ENCODE data around the gene GAS2L2.

- no peak for TF ChIP-seq YY1 (IDR thresholded peaks at IDR 0.05; ENCODE audit: insufficient read depth, insufficient read length)
- TF ChIP-seq SUZ12 (IDR thresholded peaks at IDR 0.05; ENCODE audit: extremely low read depth, insufficient read depth, insufficient read length), result no peak
- TF ChIP-seq ZNF274 (IDR thresholded peaks at IDR 0.05; ENCODE audit: low read depth, low read length), result no peak
Observed at GRCh38 chr17:35742496-35742895, 10.5 kb downstream of the GAS2L2 start.
